RPMI8226 (cell line): Measurements from ENCODE around the gene SH2D6.
"Not testable (repeated sequence)": the region's sequence is repeated elsewhere in the genome, so short reads cannot be mapped to it uniquely, and the experiment has no call there.

Experiments used
- DNase-seq: peaks from one replicate; pipeline ENCODE4 v3.0.0-alpha.2; 2015

The SH2D6 gene

DNA sequence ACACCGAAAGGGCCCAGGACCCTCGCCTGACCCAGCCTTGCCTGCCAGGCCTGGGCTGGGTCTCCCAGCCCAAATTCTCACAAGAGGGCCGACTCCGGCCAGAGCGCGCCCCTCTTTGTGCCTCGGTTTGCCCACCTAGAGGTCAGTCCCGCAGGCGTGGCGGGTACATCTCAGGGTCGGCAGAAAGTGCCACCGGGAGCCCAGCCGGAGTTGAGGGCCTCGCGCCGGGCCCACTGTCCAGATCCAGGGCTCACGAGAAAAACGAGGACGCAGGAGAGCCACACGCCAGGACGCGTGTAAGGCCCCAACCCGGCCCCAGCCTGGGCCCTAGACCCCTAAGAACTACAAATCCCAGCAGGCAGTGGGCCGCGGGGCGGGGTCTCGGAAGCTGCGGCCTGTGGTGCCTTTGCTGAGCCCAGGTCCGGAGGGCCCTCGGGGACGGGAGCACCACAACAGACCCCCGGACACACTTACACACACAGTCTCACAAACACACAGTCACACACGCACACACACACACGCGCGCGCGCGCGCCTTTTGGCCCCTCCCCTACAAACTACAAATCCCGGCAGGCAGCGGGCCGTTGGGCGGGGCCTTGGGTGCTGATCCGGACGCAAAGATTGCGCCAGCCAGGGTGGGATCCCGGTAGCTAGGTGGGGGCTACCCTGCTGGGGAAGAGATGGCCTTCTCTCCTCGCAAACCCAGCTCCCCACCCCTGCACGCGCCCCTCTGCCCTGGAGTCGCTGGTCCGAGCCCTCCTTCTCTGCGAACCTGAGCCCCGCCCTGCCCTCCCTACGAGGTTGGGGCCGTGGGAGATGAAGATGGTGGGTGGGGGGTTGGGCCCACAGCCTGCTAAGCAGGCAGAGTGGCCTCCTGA, at the start of gene SH2D6:
SH2D6 (plus strand) TSS at position 583 of the 877 bp plus-strand sequence. CDS start 10,752 bp downstream, outside the sequence.
- peak; percentile 88 for DNase-seq

DNA sequence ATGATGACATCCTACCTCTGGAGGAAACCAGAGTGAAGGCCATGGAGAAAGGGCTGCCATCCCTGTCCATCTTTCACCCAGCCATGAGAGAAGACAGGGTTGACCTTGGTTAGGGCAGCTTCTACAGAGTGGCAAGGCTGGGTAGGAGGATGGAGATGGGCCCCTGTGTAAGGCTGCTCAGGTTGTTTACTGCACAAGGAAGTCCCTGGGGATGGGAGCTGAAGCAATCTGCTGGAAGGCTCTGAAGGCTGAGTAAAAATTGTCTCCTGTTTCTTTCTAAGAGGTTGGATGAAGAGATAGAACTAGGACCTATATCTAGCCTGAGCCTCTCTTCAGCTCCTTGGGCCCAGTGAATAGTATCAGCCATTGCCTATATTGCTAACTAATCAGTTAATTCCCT, 49.6 kb upstream of the SH2D6 start:
- no peak for DNase-seq

DNA sequence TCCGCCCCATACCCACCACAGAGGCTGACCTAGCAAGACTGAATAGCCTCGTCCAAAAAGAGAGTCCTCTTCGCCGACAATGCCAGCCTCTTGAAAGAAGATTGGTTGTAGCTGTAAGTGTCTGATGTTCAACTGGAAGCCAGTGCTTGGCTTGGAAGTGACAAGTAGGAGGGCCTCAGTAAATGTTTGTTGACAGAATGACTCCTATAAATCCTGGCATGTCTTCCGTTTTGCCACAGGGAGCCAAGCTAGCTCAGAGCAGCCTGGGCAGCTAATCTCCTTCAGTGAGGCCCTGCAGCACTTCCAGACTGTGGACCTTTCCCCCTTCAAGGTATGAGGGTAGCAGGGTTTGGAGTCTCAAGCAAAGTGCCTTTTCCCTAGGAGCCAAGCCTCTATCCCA, 49.0 kb upstream of the SH2D6 start:
- no peak for DNase-seq

DNA sequence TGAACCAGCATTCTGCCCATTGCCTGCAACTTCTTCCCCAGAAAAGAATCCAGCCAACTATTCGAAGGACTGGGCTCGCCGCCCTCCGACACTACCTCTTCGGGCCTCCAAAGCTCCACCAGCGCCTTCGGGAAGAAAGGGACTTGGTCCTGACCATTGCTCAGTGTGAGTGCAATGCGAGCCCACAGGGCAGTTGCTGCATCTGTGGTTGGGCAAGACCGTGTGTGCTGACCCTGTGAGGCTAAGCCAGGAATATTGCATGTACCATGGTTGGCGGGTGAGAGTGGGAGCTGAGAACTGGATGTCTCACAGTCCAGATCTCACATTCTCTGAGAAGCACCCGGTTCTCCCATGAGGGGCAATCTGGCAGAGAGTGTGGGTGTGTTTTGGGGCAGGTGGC, 47.5 kb upstream of the SH2D6 start:
- no peak for DNase-seq

DNA sequence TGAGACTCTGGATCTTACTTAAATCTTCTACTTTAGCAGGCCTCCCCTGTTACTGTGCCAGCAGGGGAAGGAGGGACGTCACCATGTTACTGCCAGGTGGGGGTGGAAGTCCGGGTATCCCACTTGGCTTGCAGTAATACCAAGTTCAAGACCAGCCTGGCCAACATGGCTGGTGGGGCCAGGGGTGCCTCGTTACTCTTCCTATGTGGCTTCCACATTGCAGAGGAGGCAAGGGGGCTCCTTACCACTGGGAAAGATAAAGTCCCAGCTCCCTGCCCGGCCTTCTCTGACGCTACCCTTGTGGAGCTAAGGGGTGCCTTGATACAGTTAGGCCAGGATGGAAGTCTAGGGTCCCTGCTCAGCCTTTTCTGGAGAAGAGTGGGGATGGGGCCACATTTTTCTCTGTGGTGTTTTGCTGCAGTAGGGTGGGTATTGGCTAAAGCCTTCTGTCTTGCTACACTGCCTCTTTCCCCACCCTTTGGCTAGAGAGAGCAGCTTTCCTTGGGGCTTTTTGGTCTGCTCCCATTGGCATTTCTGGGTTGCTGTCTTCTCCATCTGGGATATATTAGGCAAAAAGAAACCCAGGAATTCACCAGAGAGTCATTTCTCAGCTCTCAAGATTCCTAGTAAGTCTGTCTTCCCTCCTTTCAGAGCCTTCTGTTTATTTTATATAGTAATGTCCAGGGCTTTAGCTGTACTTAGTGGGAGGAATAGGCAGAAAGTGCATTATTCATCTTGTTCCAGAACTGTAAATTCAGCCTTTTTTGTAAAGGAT, 42.0 kb upstream of the SH2D6 start:
- no peak for DNase-seq

DNA sequence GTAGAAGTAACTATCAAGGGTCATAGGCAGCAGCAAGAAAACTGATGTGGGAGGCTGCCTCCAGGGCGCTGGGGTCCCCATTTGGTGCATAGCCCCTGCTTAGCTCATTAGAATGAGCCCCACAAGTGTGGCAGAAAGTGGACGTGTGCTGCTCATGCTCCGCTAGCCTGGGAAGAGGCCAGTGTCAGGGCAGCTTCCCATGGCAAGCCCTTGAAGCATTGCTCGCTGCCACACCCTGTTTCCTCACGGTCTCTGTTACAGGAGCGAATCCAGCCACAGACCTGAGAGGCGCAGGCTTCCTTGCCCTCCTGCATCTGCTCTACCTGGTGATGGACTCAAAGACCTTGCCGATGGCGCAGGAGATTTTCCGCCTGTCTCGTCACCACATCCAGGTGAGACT, 41.4 kb upstream of the SH2D6 start:
- DNase-seq = no peak

DNA sequence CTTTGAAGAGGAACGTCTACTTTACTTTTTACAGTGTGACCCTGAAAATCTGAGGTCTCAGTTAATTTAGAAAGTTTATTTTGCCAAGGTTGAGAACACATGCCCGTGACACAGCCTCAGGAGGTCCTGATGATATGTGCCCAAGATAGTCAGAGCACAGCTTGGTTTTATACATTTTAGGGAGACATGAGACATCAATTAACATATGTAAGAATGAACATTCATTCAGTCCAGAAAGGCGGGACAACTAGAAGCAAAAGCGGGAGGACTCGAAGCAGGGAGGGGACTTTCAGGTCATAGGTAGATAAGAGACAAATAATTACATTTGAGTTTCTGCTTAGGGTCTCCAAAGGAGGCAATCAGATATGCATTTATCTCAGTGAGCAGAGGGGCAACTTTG, 40.3 kb upstream of the SH2D6 start:
- DNase-seq = no peak

DNA sequence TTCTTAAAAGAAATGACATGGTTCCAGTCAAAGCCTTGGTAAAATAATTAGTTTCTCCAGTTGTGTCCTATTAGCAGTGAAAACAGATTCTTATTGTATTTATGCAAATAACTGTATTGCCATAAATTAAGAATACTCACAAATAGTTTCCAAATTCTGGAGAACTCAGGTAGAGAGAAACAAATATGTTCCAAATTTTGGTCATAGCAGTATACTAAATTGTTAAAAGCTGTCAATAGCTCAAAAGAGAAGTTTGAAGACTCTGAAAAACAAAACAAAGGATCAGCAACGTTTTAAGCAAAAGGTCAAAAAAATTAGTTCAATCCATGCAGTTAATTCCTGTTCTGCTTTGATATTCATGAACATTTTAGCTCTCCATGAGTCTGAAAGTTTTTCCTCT, 38.5 kb upstream of the SH2D6 start:
- no peak for DNase-seq

DNA sequence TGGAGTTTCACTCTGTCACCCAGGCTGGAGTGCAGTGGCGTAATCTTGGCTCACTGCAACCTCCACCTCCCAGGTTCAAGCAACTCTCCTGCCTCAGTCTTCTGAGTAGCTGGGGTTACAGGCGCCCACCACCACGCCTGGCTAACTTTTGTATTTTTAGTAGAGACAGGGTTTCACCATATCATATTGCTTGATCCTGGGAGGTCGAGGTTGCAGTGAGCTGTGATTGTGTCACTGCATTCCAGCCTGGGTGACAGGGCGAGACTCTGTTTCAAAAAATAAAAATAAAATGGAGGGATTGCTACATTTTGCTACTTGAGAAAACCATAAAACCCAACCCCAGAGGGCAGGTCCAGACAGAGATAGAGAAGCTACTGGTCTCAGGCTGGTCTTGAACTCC, 35.4 kb upstream of the SH2D6 start:
- not testable (repeated sequence) for DNase-seq

DNA sequence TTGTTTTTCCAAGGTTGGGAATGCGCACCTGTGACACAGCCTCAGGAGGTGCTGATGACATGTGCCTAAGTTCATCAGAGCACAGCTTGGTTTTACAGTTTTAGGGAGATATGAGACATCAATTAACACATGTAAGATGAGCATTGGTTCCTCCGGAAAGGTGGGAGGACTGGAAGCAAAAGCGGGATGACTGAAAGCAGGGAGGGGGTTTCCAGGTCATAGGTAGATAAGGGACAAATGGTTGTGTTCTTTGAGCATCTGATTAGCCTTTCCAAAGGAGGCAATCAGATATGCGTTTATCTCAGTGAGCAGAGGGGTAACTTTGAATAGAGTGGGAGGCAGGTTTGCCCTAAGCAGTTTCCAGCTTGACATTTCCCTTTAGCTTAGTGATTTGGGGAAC, 34.7 kb upstream of the SH2D6 start:
- no peak for DNase-seq

DNA sequence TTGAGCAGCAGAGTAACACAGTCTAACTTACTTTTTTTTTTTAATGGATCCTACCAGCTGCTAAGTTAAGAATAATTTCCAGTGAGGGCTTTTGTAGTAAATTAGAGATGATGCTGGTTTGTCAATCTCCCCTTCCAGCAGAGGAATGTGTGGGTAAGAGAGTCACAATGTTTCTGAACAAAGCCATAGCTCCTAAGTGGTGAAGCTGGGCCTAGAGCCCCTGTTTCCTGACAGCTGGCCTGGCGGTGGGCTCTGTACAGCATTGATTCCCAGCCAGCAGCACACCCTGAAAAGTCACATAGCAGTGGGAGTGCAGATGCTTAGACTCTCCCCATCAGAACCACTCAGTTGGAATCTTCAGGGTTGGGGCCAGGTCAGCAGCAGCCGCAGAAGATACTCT, 32.8 kb upstream of the SH2D6 start:
- DNase-seq = no peak

DNA sequence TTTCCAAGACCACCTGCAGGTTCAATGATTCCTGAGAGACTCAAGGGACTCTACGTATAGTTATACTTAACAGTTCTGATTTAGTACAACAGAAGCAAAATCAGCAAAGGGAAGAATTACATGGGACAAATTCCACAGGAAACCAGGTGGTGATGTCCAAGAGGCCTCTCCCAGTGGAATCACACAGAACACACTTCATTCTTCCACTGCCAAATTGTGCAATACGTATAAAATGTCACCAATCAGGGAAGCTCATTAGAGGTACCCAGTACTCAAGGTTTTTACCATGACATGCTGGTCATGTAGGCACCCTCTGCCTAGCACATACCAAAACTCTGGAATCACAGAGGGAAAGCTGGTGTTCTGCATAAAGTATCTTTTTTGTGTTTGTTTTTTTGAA, 30.8 kb upstream of the SH2D6 start:
- no peak for DNase-seq

DNA sequence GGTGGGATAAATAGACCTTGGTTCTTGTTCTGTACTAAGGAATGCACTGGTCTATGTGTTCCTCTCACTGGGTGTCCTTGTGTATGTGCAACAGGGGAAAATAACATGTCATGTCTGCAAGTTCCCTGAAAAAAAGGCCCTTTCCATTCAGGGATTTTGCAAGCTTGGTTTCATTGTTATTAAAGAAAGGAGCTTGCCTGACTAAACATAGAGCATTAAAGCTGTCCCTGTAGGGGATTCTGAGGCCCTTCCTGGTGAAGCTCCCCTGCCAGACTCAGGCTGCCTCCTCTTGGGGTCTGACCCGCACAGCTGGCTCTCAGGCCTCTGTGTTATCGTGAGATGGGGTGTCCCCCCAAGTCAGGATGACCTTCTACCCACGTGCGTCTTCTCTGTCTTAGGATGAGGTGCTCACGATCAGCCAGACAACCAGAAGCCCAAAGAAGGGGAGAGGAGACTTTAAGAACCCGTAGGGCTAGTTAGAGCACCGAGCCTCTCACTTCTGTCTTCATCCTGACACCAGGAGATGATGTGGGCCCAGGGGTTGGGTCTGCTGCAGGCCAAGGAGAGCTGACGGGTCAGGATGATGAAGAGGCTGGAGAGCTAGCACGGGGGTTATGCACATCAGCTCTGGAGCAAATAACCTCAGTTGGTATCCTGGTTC, 29.5 kb upstream of the SH2D6 start:
- DNase-seq = no peak

DNA sequence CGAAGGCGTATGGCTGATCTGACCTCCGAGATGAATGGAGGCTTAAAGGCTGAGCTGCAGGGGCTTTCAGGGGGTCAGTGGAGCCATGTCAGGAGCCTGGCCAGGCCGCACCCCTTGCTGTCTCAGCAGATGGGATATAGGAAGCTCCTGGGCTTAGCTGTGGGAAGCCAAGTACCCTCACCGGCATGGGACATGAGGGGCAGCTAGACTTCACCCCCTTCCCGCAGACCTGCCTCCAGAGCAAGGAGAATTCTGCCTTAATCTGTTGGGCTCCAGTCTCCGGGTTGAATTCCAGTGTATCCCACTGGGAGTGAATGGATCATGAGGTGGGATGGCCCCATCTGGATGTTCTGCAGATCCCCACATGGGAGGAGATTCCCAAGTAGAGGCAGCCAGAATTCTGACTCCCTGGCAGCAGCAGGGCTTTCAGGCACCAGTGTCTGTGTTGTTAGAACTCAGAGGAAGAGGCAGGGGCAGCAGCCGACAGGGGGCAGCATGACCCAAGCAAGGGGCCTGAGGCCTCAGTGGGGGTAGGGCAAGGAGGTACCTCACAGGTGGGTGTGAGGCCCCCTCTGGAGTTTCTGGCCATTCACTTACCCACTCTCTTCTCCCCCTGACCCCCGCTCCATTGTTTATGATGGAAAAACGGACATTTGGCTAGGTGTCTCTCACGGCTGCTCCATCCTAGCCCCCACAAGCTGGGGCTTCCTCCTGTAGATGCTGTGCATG, 27.4 kb upstream of the SH2D6 start:
- DNase-seq = peak; percentile 71

DNA sequence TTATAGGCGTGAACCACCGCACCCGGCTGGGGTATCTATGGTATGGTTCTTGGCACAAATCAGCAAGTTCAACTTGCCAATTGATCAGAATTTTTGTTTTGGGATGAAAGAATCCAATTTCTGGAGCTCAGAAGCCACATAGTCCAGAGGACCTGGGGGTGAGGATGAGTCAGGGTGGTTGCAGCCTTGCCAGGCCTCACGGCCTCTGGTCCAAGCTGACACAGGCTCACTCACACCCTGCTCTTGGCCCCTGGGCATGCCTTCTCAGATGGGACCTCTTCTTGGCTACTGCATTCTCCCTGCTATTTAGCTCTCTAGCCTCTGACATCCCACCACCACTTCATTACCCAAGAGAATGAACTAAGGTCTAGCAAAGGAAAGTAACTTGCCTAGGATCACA, 24.7 kb upstream of the SH2D6 start:
- no peak for DNase-seq

DNA sequence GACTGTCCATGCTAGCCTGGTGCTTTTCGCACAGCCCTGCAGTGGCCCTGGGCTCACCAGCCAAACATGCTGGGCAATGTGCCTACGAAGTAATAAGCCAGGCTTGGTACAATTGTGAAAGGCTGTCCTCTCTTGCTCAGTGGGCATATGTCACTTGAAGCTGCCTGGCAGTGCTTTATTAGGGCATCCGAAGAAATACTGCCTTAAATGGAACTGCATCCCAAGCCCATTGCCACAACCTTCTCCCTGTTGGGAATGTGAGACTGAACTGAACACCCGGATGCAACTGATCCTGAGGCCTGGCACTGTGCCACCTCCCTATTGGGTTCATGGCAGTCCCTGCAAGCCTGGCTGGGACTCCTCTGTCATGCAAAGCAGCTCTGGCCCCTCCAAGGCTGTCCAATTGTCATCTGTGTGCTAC, 24.2 kb upstream of the SH2D6 start:
- DNase-seq = no peak

DNA sequence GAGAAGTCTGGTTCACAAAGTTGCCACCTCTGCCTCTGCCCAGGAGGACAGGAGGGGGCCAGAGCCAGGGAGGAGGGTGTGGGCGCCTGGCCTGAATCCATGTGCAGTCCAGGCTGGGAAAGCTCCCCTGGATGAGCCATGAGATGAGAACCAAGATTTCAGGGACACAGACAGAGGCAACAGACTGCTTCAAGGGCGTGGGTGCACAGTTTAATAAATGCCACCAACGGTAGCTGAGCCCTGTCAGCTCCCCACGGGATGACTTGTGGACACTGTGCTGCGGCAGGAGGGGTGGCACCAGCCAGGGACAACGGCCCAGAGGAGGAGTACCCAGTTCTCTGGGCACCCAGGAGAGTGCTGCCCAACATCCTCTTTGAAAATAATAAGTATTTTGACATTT, 23.5 kb upstream of the SH2D6 start:
- DNase-seq = no peak

DNA sequence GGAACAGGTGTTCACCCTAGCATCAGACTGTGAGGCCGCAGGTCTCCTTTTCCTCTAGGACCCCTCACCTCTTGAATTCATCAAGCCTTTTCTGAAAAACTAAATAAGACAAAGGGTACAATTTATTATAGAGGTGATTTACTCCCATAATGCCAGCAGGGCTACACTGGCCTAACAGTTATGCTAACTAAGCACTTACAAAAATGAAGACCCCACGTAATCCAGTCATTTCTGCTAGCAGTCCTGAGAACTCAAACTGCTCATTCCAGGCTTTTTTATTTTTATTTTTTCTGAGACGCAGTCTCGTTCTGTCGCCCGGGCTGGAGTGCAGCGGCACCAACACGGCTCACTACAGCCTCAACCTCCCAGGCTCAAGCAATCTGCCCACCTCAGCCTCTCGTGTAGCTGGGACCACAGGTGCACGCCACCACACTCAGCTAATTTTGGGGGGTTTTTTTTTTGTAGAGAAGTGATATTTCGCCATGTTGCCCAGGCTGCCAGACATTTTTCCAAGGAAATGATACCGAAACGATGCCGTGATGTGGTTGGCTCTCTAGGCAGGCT, 22.5 kb upstream of the SH2D6 start:
- no peak for DNase-seq

DNA sequence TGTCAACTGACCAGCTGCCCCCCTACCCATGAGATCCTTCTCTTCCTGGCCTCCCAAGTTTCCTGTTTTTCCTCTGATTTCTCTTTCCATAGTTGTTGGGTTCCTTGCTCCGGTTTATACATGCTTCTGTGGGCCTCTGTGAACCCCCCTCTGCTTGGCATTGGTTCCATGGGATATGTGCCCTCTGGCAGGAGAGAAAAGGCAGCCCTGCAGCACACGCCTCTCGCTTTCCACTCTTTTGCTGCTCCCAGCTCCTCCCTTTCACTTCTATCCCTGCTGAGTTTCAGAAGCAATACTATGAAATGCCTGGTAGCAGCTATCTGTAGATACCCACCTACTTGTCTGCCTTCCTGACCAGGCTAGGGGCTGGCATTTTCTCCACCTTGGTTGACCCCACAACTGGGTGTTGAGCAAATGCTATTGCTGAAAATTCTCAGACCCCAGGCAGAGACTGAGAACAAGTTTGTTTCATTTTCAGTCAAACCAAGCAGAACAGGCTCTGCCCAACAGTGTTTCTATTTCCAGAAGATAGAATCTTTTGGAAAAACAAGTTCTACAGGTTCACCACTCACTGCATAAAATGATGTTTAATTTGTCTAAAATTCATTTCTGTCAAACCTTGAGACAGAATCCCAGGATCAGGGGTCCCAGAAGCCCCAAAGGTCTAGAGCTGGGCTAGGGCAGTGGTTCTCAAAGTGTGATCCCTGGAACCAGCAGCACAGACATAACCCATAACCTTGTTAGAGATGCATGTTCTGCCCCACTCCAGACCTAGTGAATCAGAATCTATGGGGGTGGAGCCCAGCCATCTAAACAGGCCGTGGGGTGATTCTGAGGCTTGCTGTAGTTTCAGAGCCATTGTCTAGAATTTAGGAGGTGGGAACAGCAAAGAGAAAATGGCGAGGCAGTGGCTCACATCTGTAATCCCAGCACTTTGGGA, 21.7 kb upstream of the SH2D6 start:
- no peak for DNase-seq

DNA sequence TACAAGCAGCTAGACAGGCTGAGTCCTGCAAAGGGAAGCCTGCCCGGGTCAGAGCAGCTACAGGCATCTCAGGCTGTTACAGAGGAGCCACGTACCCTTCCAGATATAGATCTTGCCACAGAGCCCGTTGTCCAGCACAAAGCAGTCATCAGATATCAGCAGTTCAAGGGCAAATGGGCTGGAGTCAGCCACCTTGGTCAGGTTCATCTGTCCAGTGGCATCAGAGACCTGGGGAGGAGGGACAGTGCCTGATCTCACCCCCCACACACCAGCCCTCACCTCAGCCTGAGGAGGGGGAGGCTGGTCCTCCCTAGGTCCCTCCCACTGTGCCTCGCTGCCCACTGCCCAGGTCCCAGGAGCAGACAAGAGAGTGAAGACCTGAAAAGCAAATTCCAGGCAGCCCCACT, 20.6 kb upstream of the SH2D6 start:
- no peak for DNase-seq

DNA sequence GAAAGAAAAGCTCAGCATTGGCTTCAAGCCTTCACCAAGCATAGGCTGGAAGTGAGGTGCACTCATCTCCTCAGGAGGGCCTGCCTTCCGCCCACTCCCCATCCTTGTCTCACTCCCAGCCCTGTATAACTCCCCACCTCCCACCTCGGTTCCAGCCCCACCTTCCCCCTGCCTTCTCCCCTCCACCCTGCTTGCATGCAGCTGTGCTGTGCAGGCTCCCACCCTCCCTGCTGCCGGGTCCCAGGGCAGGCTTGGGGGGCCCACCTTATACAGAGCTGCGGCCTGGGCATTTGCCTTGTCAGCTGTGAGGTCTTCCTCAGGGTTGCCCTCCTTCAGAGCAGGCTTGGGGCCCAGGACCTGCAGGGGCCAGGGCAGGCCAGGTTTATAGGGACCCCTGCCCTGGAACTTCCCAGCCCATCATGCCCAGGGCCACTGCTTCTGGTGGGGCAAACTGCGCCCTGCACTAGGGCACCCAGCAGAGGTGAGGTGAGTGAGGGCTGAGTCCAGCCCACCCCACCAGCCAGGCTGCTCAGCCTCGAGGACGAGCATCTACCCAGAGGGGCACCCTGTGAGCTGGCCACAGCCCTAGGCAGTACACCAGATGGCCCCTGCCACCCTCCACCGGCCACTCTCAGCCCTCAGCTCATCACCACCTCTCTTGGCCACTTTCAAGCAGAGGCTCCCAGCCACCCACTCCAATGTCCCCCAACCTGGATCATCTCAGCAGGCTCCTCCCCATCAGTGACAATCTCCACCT, 19.9 kb upstream of the SH2D6 start:
- no peak for DNase-seq
